Activated CD4-positive, alpha-beta T cell treated with anti-CD3 and anti-CD28 coated beads for 36 hours (primary cell): ENCODE results near the gene TMEM129. TPM values are rescaled to one million over a fixed set of nuclear protein-coding genes. Genes with fewer than 3 reads are reported as not detected.
A peak's percentile ranks its signal among the peaks of the same experiment; 100 is the strongest.

Experiments used
- ATAC-seq: fragments of 200-7000 bp; cut with Tn5 transposase; one replicate; pipeline ENCODE4 v1.10.0; 2021; ENCODE audit warnings: mild to moderate bottlenecking, moderate library complexity
- CTCF ChIA-PET: fragments of 350-600 bp; sonication (Branson Sonifier 250); formaldehyde crosslinking; loops from one replicate; lab custom pipeline; 2021; ENCODE audit warnings: antibody characterized with exemption; lab: Charles Lee
- POLR2A ChIA-PET: fragments of 350-600 bp; sonication (Branson Sonifier 250); formaldehyde crosslinking; loops from one replicate; lab custom pipeline; 2021; ENCODE audit warnings: antibody characterized with exemption, inconsistent platforms; lab: Charles Lee
- DNase-seq: peaks from one replicate; pipeline ENCODE4 v3.0.0-alpha.2; 2020
- H3K27ac Mint-ChIP-seq: one replicate; pipeline ENCODE4 v1.8.0; 2021; ENCODE audit warnings: mixed read lengths
- H3K27me3 Mint-ChIP-seq: one replicate; pipeline ENCODE4 v1.8.0; 2021; ENCODE audit warnings: mixed read lengths
- H3K36me3 Mint-ChIP-seq: one replicate; pipeline ENCODE4 v1.8.0; 2021; ENCODE audit warnings: low read depth, mixed read lengths
- H3K4me1 Mint-ChIP-seq: one replicate; pipeline ENCODE4 v1.8.0; 2021; ENCODE audit warnings: mixed read lengths
- H3K4me3 Mint-ChIP-seq: one replicate; pipeline ENCODE4 v1.8.0; 2021; ENCODE audit warnings: mild to moderate bottlenecking, moderate library complexity, mixed read lengths
- H3K9me3 Mint-ChIP-seq: one replicate; pipeline ENCODE4 v1.8.0; 2021; ENCODE audit warnings: low read depth, mixed read lengths
- intact Hi-C, 2 experiments: fragments of 100-400 bp; cut with DNase I in 1 of 2; cut with micrococcal nuclease in 1 of 2; formaldehyde crosslinking; loops; one replicate each; pipeline versions ENCODE4 v1.14.2 to v1.15.1; 2022 to 2024; cut with DNase I, micrococcal nuclease
- total RNA-seq, 2 experiments: library from RNA; stranded (reverse); gene quantifications; one replicate each; pipeline ENCODE4 v1.2.3, GENCODE V29; 2021

The TMEM129 gene, protein sequence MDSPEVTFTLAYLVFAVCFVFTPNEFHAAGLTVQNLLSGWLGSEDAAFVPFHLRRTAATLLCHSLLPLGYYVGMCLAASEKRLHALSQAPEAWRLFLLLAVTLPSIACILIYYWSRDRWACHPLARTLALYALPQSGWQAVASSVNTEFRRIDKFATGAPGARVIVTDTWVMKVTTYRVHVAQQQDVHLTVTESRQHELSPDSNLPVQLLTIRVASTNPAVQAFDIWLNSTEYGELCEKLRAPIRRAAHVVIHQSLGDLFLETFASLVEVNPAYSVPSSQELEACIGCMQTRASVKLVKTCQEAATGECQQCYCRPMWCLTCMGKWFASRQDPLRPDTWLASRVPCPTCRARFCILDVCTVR
- total RNA-seq: 10 to 100 TPM; 13.7 to 14.6 TPM

DNA sequence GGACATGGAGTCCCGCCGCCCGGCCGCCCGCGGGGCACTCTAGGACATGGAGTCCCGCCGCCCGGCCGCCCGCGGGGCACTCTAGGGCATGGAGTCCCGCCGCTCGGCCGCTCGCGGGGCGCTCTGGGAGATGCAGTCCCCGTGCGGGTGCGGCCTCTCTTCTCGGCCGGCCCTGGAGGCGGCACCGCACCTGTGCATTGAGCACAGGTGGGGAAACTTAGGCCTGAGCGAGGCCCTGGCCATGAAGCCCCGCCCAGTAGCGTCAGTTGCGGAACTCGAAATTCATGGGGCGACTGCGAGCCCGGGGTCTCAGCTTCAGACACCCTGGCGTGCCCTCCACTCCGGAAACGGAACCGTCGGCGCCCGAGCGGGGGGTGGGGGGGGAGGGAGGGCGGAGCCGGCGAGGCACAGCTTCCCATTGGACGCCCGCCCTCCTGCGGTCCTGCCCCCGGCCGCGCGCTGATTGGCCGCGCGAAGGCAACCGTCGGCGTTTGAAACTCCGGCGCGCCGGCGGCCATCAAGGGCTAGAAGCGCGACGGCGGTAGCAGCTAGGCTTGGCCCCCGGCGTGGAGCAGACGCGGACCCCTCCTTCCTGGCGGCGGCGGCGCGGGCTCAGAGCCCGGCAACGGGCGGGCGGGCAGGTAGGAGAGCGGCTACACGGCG, at the start of gene TMEM129, which contains the start of gene TACC3:
TMEM129 (minus strand) TSS at position 321 of the 663 bp plus-strand sequence. CDS start 486 bp downstream, outside the sequence.
TACC3 (plus strand) TSS at position 519 of the 663 bp plus-strand sequence. CDS start 1,901 bp downstream, outside the sequence.
- ChIA-PET CTCF (interaction anchor here (0.7 to 13.1 kb wide), 6 partner anchors 9 to 28 kb away, joined by 3 to 196 read pairs (median 6); partner anchors contain the start of gene SLBP), POLR2A (interaction anchor here (0.6 to 5.1 kb wide), 6 partner anchors 10 to 150 kb away, joined by 3 to 89 read pairs (median 3); partner anchors contain the start of genes NSD2 and SLBP)
- Mint-ChIP-seq H3K36me3 (peaks cover 45% of the 10 kb centered on the region), H3K27ac (peak within 1 kb of the TSS; percentile 99), H3K27me3 (no peaks in the 10 kb centered on the region), H3K4me1 (peaks cover 52% of the 10 kb centered on the region), H3K4me3 (peak within 1 kb of the TSS; percentile 96), H3K9me3 (no peaks in the 10 kb centered on the region)
- DNase-seq (peak; percentile 96), ATAC-seq (peak; percentile 81)
- intact Hi-C loops: loop anchor here (1.0 to 5.0 kb wide), 10 partner anchors 9 to 1241 kb away; partner anchors contain the start of genes SLBP (in 2 of the 2), FAM53A (in 1 of the 2), GRK4 (in 1 of the 2) and LETM1 (in 1 of the 2)

DNA sequence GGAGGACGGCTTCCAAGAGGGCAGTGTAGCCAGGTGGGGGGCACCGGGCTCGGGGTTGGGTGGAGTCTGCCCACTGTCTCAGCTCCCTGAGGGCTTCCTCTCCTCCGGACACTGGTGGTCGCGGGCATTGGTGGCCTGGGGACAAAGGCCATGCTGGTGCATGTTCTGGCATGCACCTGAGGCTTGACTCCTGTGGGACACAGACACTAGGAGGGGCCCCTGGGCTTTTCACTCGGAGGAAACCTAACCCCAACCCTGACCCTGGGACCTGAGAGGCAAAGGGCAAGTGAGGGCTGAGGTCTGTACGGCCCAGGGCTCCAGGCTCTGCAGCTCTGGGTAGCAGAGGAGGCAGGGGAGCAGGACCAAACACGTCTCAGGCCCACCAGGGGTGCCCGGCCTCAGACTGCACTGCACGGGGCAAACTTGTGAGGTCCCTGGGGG, 49.7 kb upstream of the TMEM129 start:
- intact Hi-C loops: no loop called here
- CTCF ChIA-PET: no interaction called here

DNA sequence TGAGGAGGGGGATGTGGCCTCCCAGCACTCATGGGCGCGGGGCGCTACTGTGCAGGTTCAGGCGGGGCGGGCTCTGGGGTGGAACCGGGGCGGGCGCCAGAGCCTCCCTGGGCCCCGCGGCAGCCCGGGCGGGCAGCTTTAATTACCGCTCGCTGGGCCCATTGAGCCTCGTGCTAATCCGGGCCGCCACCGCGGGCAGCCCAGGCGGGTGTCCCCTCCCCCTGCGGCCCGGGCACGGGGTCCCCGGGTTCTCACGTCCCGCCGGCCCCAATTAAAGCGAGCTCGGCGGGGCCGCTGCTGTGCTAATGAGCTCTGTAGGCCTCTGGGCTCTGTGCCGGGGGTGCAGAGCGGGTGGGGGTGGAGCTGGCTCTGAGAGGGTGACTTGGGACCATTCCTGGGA, 49.1 kb upstream of the TMEM129 start:
- no peak overlapping the region for H3K27ac Mint-ChIP-seq
- H3K4me1 Mint-ChIP-seq: peaks cover 4% of the 10 kb centered on the region
- CTCF ChIA-PET: no interaction called here
- H3K36me3 Mint-ChIP-seq: no peaks in the 10 kb centered on the region
- H3K27me3 Mint-ChIP-seq: peaks cover 10% of the 10 kb centered on the region
- no peak for ATAC-seq
- no peak overlapping the region for H3K4me3 Mint-ChIP-seq
- POLR2A ChIA-PET: no interaction called here
- no peaks in the 10 kb centered on the region for H3K9me3 Mint-ChIP-seq
- intact Hi-C loops: no loop called here
- no peak for DNase-seq

More for the DNA sequence above, 49.7 kb upstream of the TMEM129 start:
- Mint-ChIP-seq H3K4me3 (no peak overlapping the region), H3K9me3 (no peaks in the 10 kb centered on the region), H3K27me3 (peaks cover 6% of the 10 kb centered on the region), H3K4me1 (peaks cover 4% of the 10 kb centered on the region), H3K36me3 (no peaks in the 10 kb centered on the region), H3K27ac (no peak overlapping the region)
- DNase-seq: no peak
- no peak for ATAC-seq
- POLR2A ChIA-PET: no interaction called here

DNA sequence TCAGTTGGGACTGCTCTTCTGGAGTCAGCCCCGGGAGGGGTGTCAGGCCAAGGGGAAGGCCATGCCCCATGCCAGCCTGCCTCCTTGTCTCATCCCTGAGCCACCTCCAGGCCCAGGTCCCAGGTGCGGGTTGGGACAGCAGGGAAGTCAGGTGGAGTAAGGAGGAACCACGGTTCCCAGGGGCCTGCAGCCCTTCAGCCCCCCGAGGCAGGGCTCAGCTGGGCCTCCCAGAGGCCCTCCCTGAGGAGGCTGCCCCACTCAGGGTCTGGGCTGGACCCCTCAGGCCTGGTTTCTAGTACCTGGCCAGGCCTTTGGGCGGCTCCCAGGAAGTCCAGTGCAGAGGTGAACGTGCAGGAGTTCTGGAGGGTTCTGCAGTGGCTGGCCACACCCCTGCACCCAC, 48.6 kb upstream of the TMEM129 start:
- CTCF ChIA-PET: no interaction called here

DNA sequence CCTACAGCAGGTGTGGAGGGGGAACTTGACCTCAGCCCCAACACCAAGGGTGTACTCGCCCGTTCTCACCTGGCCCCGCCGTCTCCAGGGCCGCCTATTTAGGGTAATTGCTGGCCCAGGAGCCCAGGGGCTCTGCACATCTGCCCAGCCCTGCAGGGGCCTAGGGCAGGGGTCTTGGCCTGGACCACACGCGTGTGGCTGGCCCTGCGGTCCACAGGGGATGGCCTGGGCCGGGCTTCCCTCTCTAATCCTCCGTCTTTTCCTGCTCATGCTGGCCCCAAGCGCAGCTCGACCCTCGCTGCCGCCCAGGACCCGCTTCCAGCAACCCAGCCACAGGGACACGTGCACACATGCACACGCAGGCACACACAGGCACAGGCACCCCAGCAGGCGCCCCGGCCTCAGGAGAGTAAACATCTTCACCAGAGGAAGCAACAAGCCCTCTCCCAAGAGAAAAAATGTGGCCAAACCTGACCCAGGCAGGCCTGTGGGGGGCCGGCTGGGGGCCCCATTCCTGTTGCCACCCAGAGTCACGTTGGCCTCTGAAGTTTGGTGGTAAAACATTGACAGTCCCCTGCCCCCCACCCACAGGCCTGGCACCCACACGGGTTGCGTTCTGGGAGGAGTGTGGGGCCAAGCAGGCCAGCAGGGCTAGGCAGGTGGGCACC, 47.4 kb upstream of the TMEM129 start:
- Mint-ChIP-seq H3K36me3 (no peaks in the 10 kb centered on the region), H3K27me3 (peaks cover 15% of the 10 kb centered on the region), H3K4me1 (peaks cover 4% of the 10 kb centered on the region), H3K9me3 (no peaks in the 10 kb centered on the region), H3K27ac (no peak overlapping the region), H3K4me3 (peak overlapping the region; percentile 18)
- ATAC-seq (no peak), DNase-seq (no peak)
- ChIA-PET POLR2A (no interaction called here), CTCF (interaction anchor here (0.7 to 1.6 kb wide), 4 partner anchors 16 to 129 kb away, joined by 3 to 4 read pairs (median 3); no protein-coding TSS in a partner anchor)
- intact Hi-C loops: no loop called here

More for the DNA sequence above, 48.6 kb upstream of the TMEM129 start:
- Mint-ChIP-seq H3K27me3 (peaks cover 10% of the 10 kb centered on the region), H3K4me3 (no peak overlapping the region), H3K9me3 (no peaks in the 10 kb centered on the region), H3K36me3 (no peaks in the 10 kb centered on the region), H3K4me1 (peaks cover 4% of the 10 kb centered on the region), H3K27ac (no peak overlapping the region)
- ATAC-seq (no peak), DNase-seq (no peak)
- intact Hi-C loops: no loop called here
- POLR2A ChIA-PET: no interaction called here

DNA sequence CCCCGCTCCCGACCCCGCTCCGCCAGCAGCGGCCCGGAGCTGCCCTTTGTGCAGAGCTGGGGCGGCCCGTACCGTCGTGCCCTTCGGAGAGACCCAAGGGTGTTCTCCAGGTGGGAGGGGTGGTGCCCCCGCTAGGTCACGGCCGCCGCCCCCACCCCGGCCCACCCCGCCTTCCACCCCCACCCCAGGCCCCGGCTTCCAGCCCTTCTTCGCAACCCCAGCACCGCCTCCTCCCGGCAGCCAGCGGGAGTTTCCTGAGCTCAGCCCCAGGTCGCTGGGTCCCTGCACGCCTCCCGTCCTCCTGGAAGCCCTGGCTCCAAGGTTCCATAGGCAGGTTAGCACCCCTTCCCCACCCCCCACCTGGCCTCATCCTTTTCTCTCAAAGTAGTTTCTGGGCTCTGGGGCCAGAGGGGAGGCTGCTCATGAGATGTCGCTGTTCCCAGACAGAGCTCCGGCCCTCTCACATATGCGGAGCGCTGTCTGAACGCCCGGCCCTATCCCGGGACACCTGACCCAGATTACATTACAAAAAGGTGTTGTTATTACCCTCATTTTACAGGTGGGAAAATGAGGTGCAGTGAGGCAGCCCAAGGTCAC, 46.7 kb upstream of the TMEM129 start:
- ChIA-PET POLR2A (no interaction called here), CTCF (interaction anchor here (0.7 to 1.6 kb wide), 4 partner anchors 15 to 129 kb away, joined by 3 to 4 read pairs (median 3); no protein-coding TSS in a partner anchor)
- H3K36me3 Mint-ChIP-seq: no peaks in the 10 kb centered on the region
- H3K27me3 Mint-ChIP-seq: peaks cover 15% of the 10 kb centered on the region
- H3K27ac Mint-ChIP-seq: no peak overlapping the region
- H3K4me3 Mint-ChIP-seq: no peak overlapping the region
- DNase-seq (peak; percentile 61), ATAC-seq (peak; percentile 63)
- H3K9me3 Mint-ChIP-seq: no peaks in the 10 kb centered on the region
- peaks cover 4% of the 10 kb centered on the region for H3K4me1 Mint-ChIP-seq
- intact Hi-C loops: no loop called here

DNA sequence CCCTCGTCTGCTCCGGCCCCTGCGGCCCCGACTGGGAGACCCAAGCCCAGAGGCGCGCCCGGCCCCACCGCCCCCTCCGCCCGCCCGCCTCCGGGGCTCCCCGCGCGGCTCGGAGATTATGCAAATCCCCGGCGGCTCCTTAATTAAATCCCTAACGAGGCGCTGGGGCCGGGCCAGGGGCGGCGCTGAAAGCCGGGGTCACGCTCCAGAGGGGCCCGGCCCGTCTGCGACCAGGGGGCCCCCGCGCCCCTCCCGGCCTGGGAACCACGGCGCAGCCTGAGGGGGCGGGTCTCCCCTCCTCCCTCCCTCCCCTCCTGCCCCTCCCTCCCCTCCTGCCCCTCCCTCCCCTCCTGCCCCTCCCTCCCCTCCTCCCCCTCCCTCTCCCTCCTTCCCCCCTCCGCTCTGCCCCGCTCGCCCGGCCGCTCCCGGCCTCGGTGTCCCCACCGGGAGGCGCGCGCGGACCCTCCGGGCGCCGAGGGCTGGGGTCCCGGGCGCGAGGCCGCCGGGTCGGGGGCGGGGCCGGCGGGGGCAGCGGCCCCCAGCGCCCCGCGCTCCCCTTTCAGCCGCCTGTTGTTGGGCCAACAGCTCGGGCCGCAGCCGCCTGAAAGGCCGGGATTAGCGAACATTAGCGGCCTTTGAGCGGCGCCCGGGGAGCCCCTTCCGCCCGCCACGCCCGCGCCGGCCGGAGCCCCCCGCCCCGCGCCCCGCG, 46.1 kb upstream of the TMEM129 start:
- Mint-ChIP-seq H3K9me3 (no peaks in the 10 kb centered on the region), H3K36me3 (no peaks in the 10 kb centered on the region), H3K27me3 (peaks cover 17% of the 10 kb centered on the region), H3K4me1 (peaks cover 4% of the 10 kb centered on the region), H3K27ac (no peak overlapping the region), H3K4me3 (no peak overlapping the region)
- ChIA-PET POLR2A (no interaction called here), CTCF (interaction anchor here (1.0 to 1.6 kb wide), 2 partner anchors 74 to 130 kb away, joined by 3 to 4 read pairs; no protein-coding TSS in a partner anchor)
- intact Hi-C loops: no loop called here
- ATAC-seq (no peak), DNase-seq (no peak)

DNA sequence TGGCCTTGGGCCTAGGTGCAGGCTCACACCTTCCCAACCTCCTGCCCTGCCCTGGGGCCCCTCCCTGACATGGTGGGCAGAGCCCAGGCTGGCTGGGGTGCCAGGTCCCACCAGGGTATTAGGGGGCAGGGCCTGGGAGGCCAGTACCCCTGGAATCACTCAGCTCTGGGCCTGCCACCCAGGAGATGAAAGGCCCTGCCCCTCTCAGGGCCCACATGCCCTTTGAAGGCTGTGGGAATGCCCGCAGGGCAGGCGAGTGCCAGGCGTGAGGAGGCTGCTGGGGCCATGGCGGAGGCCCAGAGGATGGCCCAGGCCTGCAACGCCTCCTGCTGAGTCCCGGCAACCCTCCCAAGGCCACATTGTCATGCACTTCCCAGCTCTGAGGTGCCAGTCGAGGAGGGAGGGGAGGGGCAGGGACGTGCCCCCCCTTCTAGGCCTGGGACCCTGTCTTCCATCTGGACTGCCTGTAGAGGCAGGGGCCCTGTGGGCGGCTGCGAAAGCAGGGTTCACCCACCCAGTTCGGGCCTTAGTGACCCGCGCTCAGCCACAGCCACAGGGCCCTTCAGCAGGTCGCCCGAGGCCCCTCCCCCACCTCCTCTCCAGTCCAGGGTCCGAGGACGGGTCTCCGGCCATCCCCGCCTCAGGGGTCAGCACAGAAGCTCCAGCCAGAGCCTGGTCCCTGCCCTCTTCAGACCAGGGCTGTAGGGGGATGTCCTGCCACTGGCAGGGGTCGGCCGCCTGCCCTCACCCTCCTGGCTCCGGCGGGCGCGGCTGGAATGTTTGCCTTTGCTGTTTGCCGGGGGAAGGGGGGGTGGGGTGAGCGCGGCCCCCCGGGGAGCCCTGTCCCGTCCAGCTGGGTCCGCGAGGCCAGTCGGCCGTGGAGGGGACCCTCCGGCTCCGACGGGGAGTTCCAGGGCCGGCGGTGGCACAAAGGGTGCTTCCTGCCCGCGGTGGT, 45.3 kb upstream of the TMEM129 start:
- Mint-ChIP-seq H3K9me3 (no peaks in the 10 kb centered on the region), H3K27me3 (peaks cover 17% of the 10 kb centered on the region), H3K27ac (no peak overlapping the region), H3K4me1 (peaks cover 2% of the 10 kb centered on the region), H3K4me3 (no peak overlapping the region), H3K36me3 (no peaks in the 10 kb centered on the region)
- ATAC-seq (no peak), DNase-seq (no peak)
- POLR2A ChIA-PET: no interaction called here
- intact Hi-C loops: no loop called here
- CTCF ChIA-PET: interaction anchor here (0.6 to 1.2 kb wide), 2 partner anchors 14 to 62 kb away, joined by 3 read pairs; no protein-coding TSS in a partner anchor

DNA sequence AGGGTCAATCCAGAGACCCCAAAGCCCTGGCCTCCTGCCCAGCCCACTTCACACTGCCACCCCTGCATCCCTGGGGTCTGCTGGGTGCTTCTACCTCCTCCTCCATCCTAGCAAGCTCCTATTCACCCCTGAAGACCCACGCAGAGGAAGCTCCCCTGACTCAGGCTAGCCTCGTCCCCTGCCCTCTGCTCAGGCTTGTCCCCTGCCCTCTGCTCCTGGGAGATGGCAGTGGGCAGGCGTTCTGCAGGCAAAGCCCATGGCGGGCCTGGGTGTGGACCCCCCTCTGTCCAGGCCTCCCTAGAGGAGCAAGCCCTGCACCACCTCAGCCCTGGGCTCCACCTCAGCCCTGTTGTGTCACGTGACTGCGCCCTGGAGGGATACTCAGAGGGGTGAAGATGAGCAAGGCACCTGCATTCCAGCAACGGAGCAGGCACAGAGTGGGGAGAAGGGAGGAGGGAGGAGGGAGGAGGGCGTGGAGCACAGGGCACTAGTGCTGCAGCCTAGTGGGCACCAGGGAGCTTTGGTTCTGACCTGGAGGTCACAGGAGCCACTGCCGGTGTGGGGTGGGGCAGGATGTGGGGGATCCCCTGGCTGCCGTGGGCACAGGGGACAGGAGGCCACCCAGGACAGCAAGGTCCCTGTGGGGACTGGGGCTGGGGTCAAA, 44.4 kb upstream of the TMEM129 start:
- H3K36me3 Mint-ChIP-seq: no peaks in the 10 kb centered on the region
- H3K27me3 Mint-ChIP-seq: peaks cover 17% of the 10 kb centered on the region
- ATAC-seq (no peak), DNase-seq (no peak)
- H3K9me3 Mint-ChIP-seq: no peaks in the 10 kb centered on the region
- CTCF ChIA-PET: interaction anchor here (1.2 kb wide), 1 partner anchor 13 kb away, joined by 3 read pairs; no protein-coding TSS in a partner anchor
- no peak overlapping the region for H3K27ac Mint-ChIP-seq
- POLR2A ChIA-PET: no interaction called here
- H3K4me3 Mint-ChIP-seq: no peak overlapping the region
- intact Hi-C loops: no loop called here
- no peaks in the 10 kb centered on the region for H3K4me1 Mint-ChIP-seq
